Measurements from ENCODE around the gene UHRF2. TPM values are rescaled to one million over a fixed set of nuclear protein-coding genes. Genes with fewer than 3 reads are reported as not detected.

The UHRF2 gene
- total and polyA plus RNA-seq, 9 of the 15 experiments (the other 6 are each of a cell fraction or from before 2014, with no cell fraction given): 5.6 to 39.0 (median 20.1) TPM

DNA sequence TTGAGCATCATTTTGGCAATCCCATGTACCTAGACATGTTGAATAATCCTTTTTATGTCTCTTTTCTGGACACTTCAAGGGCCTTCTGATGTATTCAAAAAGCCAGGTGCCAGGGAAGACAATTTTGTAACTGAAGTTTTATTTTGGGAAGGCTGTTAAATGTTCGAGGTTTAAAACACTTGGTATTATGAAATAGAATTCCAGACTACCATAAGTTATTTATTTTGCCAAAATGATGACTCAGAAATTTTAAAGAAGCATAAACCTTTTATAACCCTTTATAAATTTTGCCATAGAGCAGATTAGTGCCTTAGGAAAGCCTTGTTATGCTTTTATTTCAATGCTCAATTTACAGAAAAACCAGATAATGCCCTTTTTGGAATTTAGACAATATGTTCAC lies 30.3 kb upstream of the UHRF2 start:
- Histone ChIP-seq H3K9me3 (replicated peaks; ENCODE audit: control insufficient read depth, insufficient read depth, low read depth, low read length) (no peaks in the 10 kb centered on the region), H3K4me2 (ENCODE audit: insufficient read depth, low read length) (no peak overlapping the region), H3K36me3 (ENCODE audit: control insufficient read depth, insufficient read depth, low read length) (no peaks in the 10 kb centered on the region), H3K27me3 (ENCODE audit: control insufficient read depth in 2 of 2, insufficient read depth in 2 of 2, low read length in 2 of 2) (no peaks in the 10 kb centered on the region), H2AFZ (ENCODE audit: low read depth, low read length) (no peak overlapping the region), H3K9ac (ENCODE audit: insufficient read depth in 1 of 2, low read depth in 2 of 2, low read length in 2 of 2) (no peak overlapping the region), H3K4me3 (no peak overlapping the region), H3K4me1 (replicated peaks in 1 of 2; ENCODE audit: control insufficient read depth in 2 of 2, insufficient read depth in 2 of 2, low read length in 2 of 2) (no peaks in the 10 kb centered on the region; a peak in 1 of 5 replicates), H3K9me1 (ENCODE audit: control insufficient read depth, insufficient read depth, low read length) (no peaks in the 10 kb centered on the region), H3K79me2 (ENCODE audit: control insufficient read depth, insufficient read depth, low read length) (no peaks in the 10 kb centered on the region), H3K27ac (ENCODE audit: extremely low read depth, low read depth, low read length) (no peak overlapping the region), H4K20me1 (replicated peaks; ENCODE audit: control insufficient read depth, insufficient read depth, low read length) (no peaks in the 10 kb centered on the region)
- intact Hi-C loops (cut with micrococcal nuclease): no loop called here
- no peak for TF ChIP-seq PTTG1 (tag; IDR thresholded peaks at IDR 0.05; ENCODE audit: low read depth)
- TF ChIP-seq, protein P1, sequence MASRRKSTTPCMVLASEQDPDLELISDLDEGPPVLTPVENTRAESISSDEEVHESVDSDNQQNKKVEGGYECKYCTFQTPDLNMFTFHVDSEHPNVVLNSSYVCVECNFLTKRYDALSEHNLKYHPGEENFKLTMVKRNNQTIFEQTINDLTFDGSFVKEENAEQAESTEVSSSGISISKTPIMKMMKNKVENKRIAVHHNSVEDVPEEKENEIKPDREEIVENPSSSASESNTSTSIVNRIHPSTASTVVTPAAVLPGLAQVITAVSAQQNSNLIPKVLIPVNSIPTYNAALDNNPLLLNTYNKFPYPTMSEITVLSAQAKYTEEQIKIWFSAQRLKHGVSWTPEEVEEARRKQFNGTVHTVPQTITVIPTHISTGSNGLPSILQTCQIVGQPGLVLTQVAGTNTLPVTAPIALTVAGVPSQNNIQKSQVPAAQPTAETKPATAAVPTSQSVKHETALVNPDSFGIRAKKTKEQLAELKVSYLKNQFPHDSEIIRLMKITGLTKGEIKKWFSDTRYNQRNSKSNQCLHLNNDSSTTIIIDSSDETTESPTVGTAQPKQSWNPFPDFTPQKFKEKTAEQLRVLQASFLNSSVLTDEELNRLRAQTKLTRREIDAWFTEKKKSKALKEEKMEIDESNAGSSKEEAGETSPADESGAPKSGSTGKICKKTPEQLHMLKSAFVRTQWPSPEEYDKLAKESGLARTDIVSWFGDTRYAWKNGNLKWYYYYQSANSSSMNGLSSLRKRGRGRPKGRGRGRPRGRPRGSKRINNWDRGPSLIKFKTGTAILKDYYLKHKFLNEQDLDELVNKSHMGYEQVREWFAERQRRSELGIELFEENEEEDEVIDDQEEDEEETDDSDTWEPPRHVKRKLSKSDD (conservative IDR thresholded peaks at IDR 0.05; ENCODE audit: low read length): no peak
- no peak for TF ChIP-seq TCF7L2 (IDR thresholded peaks at IDR 0.05; ENCODE audit: low read depth, low read length)
- TF ChIP-seq CREM (IDR thresholded peaks at IDR 0.05; ENCODE audit: low read depth): no peak
- TF ChIP-seq BCOR (IDR thresholded peaks at IDR 0.05): no peak
- no peak for TF ChIP-seq EP300 (IDR thresholded peaks at IDR 0.05; ENCODE audit: low read length)
- no peak for TF ChIP-seq HMGN3 (IDR thresholded peaks at IDR 0.05; ENCODE audit: borderline replicate concordance, extremely low read depth, insufficient read length, low read depth, low read length)
- TF ChIP-seq, protein P2, sequence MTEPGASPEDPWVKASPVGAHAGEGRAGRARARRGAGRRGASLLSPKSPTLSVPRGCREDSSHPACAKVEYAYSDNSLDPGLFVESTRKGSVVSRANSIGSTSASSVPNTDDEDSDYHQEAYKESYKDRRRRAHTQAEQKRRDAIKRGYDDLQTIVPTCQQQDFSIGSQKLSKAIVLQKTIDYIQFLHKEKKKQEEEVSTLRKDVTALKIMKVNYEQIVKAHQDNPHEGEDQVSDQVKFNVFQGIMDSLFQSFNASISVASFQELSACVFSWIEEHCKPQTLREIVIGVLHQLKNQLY (CRISPR knock-in tag; conservative IDR thresholded peaks at IDR 0.05): no peak
- TF ChIP-seq, protein P3, sequence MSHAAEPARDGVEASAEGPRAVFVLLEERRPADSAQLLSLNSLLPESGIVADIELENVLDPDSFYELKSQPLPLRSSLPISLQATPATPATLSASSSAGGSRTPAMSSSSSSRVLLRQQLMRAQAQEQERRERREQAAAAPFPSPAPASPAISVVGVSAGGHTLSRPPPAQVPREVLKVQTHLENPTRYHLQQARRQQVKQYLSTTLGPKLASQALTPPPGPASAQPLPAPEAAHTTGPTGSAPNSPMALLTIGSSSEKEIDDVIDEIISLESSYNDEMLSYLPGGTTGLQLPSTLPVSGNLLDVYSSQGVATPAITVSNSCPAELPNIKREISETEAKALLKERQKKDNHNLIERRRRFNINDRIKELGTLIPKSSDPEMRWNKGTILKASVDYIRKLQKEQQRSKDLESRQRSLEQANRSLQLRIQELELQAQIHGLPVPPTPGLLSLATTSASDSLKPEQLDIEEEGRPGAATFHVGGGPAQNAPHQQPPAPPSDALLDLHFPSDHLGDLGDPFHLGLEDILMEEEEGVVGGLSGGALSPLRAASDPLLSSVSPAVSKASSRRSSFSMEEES (CRISPR knock-in tag; IDR thresholded peaks at IDR 0.05): no peak
- FAIRE-seq (no peak), ATAC-seq (no peak), DNase-seq (ENCODE audit: extremely low read depth in 1 of 4, low spot score in 3 of 4) (no peak)
- in situ Hi-C loops (cut with MboI): no loop called here
- POLR2A ChIA-PET: interaction anchor here (0.6 kb wide), 1 partner anchor 13 kb away, joined by 3 read pairs; no protein-coding TSS in a partner anchor
- CTCF ChIA-PET (ENCODE audit: low intra/inter-chr PET ratio): no interaction called here
- 0% methylated on average over 1 of the region's 1 CpG for WGBS (ENCODE audit: insufficient coverage, low coverage, missing lambda C conversion rate)
- BruUV-seq (replicated peaks): no TSS peak
